Cerebellar nuclear complex (tissue), 1 donor: Measurements from ENCODE around the gene SLC22A31.

Experiments
- DNase-seq, 2 experiments: peaks; one replicate each; lab custom pipeline; 2025; lab: John Stamatoyannopoulos, UW

SLC22A31 gene

GRCh38 chr16:89149386-89149785, 51.0 kb downstream of the SLC22A31 start:
- no peak for DNase-seq

- no peak for DNase-seq
Measured at GRCh38 chr16:89147085-89147817, 53.1 kb downstream of the SLC22A31 start.

GRCh38 chr16:89146211-89147005, 53.9 kb downstream of the SLC22A31 start:
- DNase-seq = no peak
